ENCODE results near the gene LMLN. TPM values are rescaled to one million over a fixed set of nuclear protein-coding genes. Genes with fewer than 3 reads are reported as not detected.

LMLN gene
- total and polyA plus RNA-seq, 4 experiments from 2014 or later = 1.9 to 6.5 (median 4.4) TPM

- no peak overlapping the region for H3K27ac Mint-ChIP-seq
- Histone ChIP-seq H3K9me3 (ENCODE audit: control insufficient read depth in 1 of 2, low read length in 2 of 2) (no peaks in the 10 kb centered on the region), H3K27me3 (ENCODE audit: insufficient read depth, low read length) (peaks cover 3% of the 10 kb centered on the region), H3K4me1 (ENCODE audit: insufficient read depth, low read length) (no peaks in the 10 kb centered on the region), H3K27ac (ENCODE audit: low read depth, low read length) (no peak overlapping the region), H3K36me3 (ENCODE audit: insufficient read depth, low read length) (no peaks in the 10 kb centered on the region), H3K4me3 (ENCODE audit: low read length in 2 of 2) (no peak overlapping the region)
- no peak for DNase-seq
- no peak overlapping the region for H3K4me3 Mint-ChIP-seq
- ChIA-PET CTCF (ENCODE audit: partially characterized antibody) (interaction anchor here (2.4 kb wide), 1 partner anchor 12 kb away, joined by 12 read pairs; no protein-coding TSS in a partner anchor), POLR2A (ENCODE audit: partially characterized antibody) (no interaction called here)
- H3K36me3 Mint-ChIP-seq = no peaks in the 10 kb centered on the region
- intact Hi-C loops (cut with micrococcal nuclease) = no loop called here
- H3K9me3 Mint-ChIP-seq = peaks cover 5 to 38% (median 20%) of the 10 kb centered on the region in 8 donors
- H3K4me1 Mint-ChIP-seq = no peaks in the 10 kb centered on the region
- H3K27me3 Mint-ChIP-seq = peaks cover 19 to 23% of the 10 kb centered on the region in 2 donors
These were observed 133.2 kb downstream of the LMLN start for GRCh38 chr3:198093112-198093679.

Other genes with a start within 250 kb of the LMLN start
- 10 to 100 TPM; 64.0 to 69.6 TPM for gene RUBCN, start 223.3 kb upstream of the LMLN start, total RNA-seq
- 10 to 100 TPM; 13.2 to 26.5 TPM for gene RUBCN, start 223.3 kb upstream of the LMLN start, polyA plus RNA-seq
- gene FYTTD1, start 210.3 kb upstream of the LMLN start, total RNA-seq = 10 to 100 TPM; 60.0 to 60.2 TPM
- gene FYTTD1, start 210.3 kb upstream of the LMLN start, polyA plus RNA-seq = 100 to 1,000 TPM in 1 of 2 donors, 10 to 100 TPM in 1; 98.6 to 120 TPM
- gene LRCH3, start 169.0 kb upstream of the LMLN start, total RNA-seq = 10 to 100 TPM; 76.0 to 87.7 TPM
- gene LRCH3, start 169.0 kb upstream of the LMLN start, polyA plus RNA-seq = 10 to 100 TPM in 1 of 2 donors, 1 to 10 TPM in 1; 7.4 to 21.5 TPM
- gene RPL35A, start 10.0 kb upstream of the LMLN start, total RNA-seq = 1,000 to 10,000 TPM; 1,716 to 1,772 TPM
- gene RPL35A, start 10.0 kb upstream of the LMLN start, polyA plus RNA-seq = 1,000 to 10,000 TPM; 1,277 to 2,056 TPM